Stimulated activated CD8-positive, alpha-beta memory T cell treated with anti-CD3 and anti-CD28 coated beads, Interleukin-12 subunit alpha, Interleukin-12 subunit beta, amount 100 ng/mL, for 24 hours (primary cell): Measurements from ENCODE around the gene ARHGAP8.
"Not testable (repeated sequence)": the region's sequence is repeated elsewhere in the genome, so short reads cannot be mapped to it uniquely, and the experiment has no call there.

ENCODE experiments used
- DNase-seq: peaks from one replicate; pipeline ENCODE4 v3.0.0-alpha.2; 2020; ENCODE audit errors: extremely low read depth

ARHGAP8 gene

GRCh38 chr22:44885806-44886360, 133.5 kb downstream of the ARHGAP8 start:
- DNase-seq = no peak

GRCh38 chr22:44887941-44888366, 135.6 kb downstream of the ARHGAP8 start:
- DNase-seq = no peak

- DNase-seq = no peak
Measured at GRCh38 chr22:44888491-44889254, 136.3 kb downstream of the ARHGAP8 start.

GRCh38 chr22:44889255-44889878, 137.0 kb downstream of the ARHGAP8 start:
- no peak for DNase-seq

GRCh38 chr22:44890416-44891292, 138.3 kb downstream of the ARHGAP8 start:
- DNase-seq = no peak

GRCh38 chr22:44891293-44891747, 138.9 kb downstream of the ARHGAP8 start:
- no peak for DNase-seq

- DNase-seq = no peak
Measured at GRCh38 chr22:44891791-44892190, 139.4 kb downstream of the ARHGAP8 start.

- DNase-seq = no peak
Measured at GRCh38 chr22:44892243-44892642, 139.9 kb downstream of the ARHGAP8 start.

GRCh38 chr22:44892803-44893730, 140.7 kb downstream of the ARHGAP8 start:
- no peak for DNase-seq

GRCh38 chr22:44893731-44894080, 141.3 kb downstream of the ARHGAP8 start:
- no peak for DNase-seq

- DNase-seq = no peak
Measured at GRCh38 chr22:44894321-44894720, 141.9 kb downstream of the ARHGAP8 start.

- DNase-seq = no peak
Measured at GRCh38 chr22:44894782-44895181, 142.4 kb downstream of the ARHGAP8 start.

- DNase-seq = no peak
Measured at GRCh38 chr22:44895296-44896055, 143.1 kb downstream of the ARHGAP8 start.

GRCh38 chr22:44898236-44898635, 145.9 kb downstream of the ARHGAP8 start:
- DNase-seq = no peak

- no peak for DNase-seq
Measured at GRCh38 chr22:44901301-44901700, 148.9 kb downstream of the ARHGAP8 start.

GRCh38 chr22:44903164-44903563, 150.8 kb downstream of the ARHGAP8 start:
- not testable (repeated sequence) for DNase-seq

- not testable (repeated sequence) for DNase-seq
Measured at GRCh38 chr22:44904492-44905152, 152.2 kb downstream of the ARHGAP8 start.

- DNase-seq = no peak
Measured at GRCh38 chr22:44906248-44906936, 154.0 kb downstream of the ARHGAP8 start.
